ENCODE data around the gene TNFSF9.

TNFSF9 gene

GRCh38 chr19:6530386-6531162 lies at the start of gene TNFSF9:
TSS of gene TNFSF9 (plus strand) at chr19:6531026. CDS start at chr19:6531037, 11 bp downstream.
- DNase-seq (ENCODE audit: low spot score): peak; percentile 89

DNA sequence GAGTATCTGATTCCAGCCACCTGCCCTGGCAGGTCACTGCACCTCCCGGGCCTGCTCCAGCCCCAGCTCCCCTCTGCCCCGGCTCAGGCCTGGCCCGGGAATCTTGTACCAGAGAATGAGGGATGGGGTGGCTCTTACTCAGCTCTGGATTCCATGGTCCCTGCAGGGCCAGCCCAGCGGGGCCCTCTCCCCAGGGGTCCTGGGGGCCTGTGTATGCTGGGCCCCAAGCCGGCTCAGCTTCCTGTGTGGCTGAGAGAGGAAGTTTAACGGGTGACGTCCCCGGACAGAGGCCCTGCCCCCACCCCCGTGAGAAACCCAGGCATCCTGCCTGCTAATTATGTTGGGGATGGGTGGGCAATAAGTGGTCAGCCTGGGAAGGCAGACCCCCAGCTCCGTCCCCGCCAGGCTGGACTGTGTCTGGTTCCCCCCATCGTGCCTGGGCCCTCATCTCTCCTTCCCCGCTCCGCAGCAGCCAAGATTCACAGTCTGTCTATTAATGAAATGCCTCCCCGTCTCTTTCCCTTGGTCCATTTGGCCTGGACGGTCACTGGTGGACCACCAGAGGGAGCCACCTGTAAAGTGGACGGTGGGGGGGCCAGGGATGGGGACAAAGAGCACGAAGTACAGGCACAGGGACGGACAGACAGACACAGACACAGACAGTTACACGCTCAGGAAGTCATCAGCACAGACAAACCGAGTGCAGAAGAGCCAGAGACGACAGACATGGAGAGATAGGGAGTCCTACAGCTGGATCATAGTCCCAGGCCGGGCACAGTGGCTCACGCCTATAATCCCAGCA lies 49.1 kb upstream of the TNFSF9 start, which contains the start of gene DENND1C:
Gene DENND1C, minus strand, starts transcription at position 247 of the 802 bp plus-strand sequence. Its CDS starts 92 bp downstream, at position 155.
- DNase-seq (ENCODE audit: low spot score): no peak

GRCh38 chr19:6482343-6482686 lies 48.5 kb upstream of the TNFSF9 start:
- no peak for DNase-seq (ENCODE audit: low spot score)

DNA sequence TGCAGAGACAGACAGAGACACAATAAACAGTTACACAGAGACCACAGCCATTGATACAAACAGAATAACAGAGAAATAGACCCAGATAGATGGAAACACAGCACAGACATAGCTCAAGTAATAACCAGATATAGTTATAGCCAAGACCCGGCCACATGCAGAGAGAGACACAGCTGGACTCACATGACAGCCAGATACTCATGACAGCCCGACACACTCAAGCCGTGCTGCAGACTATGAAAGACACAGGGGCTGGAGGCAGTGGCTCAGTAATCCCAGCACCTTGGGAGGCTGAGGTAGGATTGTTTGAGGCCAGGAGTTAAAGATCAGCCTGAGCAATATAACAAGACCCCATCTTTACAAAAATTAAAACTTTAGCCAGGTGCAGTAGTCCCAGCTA lies 47.6 kb upstream of the TNFSF9 start:
- no peak for DNase-seq (ENCODE audit: low spot score)

GRCh38 chr19:6484230-6484629 lies 46.6 kb upstream of the TNFSF9 start:
- no peak for DNase-seq (ENCODE audit: low spot score)

- DNase-seq (ENCODE audit: low spot score): no peak
Measured at GRCh38 chr19:6484831-6485230, 46.0 kb upstream of the TNFSF9 start.

- peak; percentile 79 for DNase-seq (ENCODE audit: low spot score)
Measured at GRCh38 chr19:6489278-6490061, 41.4 kb upstream of the TNFSF9 start.

- DNase-seq (ENCODE audit: low spot score): no peak
Measured at GRCh38 chr19:6490134-6490533, 40.7 kb upstream of the TNFSF9 start.

GRCh38 chr19:6491802-6492592 lies 38.8 kb upstream of the TNFSF9 start:
- DNase-seq (ENCODE audit: low spot score): peak; percentile 62

- DNase-seq (ENCODE audit: low spot score): no peak
Measured at GRCh38 chr19:6494438-6495036, 36.3 kb upstream of the TNFSF9 start.

DNA sequence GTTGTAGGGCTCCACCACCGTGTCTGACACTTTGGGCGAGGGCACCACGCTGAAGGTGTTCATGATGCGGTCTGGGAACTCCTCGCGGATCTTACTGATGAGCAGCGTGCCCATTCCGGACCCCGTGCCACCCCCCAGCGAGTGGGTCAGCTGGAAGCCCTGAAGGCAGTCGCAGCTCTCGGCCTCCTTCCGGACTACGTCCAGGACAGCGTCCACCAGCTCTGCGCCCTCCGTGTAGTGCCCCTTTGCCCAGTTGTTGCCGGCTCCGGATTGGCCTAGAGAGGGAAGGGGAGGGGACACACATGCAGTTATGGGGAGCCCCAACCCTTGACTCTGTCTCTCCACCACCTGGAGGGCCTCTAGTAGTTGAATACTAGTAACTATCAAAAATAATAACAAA lies 34.9 kb upstream of the TNFSF9 start:
- DNase-seq (ENCODE audit: low spot score): no peak

DNA sequence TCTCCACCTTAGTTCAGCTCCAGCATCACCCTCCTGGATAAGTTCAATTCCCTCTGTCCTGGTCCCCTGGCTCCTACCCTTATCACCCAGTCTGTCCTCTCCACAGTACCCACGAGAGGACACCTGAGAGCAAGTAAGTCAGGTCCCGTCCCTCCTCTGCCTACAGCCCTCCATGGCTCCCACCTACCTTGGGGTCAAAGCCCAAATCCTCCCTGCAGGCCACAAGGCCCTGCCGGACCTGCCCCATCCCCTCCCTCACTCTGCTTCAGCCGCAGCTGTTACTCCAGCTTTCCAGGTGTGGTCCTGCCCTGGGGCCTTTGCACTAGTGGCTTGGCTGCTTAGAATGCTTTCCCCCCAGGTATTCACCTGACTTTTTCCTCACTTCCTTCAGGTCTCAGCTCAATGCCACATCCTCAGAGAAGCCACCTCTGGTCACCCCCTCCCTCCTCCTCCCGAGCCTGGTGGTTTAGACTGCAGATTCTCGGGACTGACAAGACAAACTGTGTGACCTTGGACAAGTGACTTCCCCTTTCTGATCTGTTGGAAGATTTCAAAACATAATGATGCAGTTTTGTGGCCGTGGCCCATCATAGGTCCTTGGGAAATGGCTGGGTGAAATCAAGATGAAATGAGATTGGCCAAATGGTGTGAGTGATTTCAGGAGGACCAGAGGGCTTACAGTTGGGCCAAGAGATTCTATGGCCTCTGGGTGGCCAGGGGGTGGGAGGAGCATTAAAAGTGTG lies 32.4 kb upstream of the TNFSF9 start:
- DNase-seq (ENCODE audit: low spot score): no peak

GRCh38 chr19:6499052-6499790 lies 31.6 kb upstream of the TNFSF9 start:
- DNase-seq (ENCODE audit: low spot score): no peak

- no peak for DNase-seq (ENCODE audit: low spot score)
Measured at GRCh38 chr19:6500837-6501739, 29.7 kb upstream of the TNFSF9 start.

GRCh38 chr19:6501740-6502648 lies 28.8 kb upstream of the TNFSF9 start, which contains the start of gene TUBB4A:
TSS of gene TUBB4A (minus strand) at chr19:6502309. CDS start at chr19:6502212, 97 bp downstream.
- peak; percentile 91 for DNase-seq (ENCODE audit: low spot score)

GRCh38 chr19:6503407-6504201 lies 27.2 kb upstream of the TNFSF9 start:
- no peak for DNase-seq (ENCODE audit: low spot score)

Measured in putamen (tissue), 1 donor.